ENCODE results near the gene ZNF787.

ZNF787 gene

GRCh38 chr19:56121180-56122167 is at the start of gene ZNF787:
TSS of gene ZNF787 (minus strand) at chr19:56121295. CDS start at chr19:56103217, 18,078 bp downstream.
- Histone ChIP-seq H3K27ac (ENCODE audit: low read length) (no peak within 1 kb of the TSS), H3K9me3 (ENCODE audit: control insufficient read depth, insufficient read depth, low read length) (no peaks in the 10 kb centered on the region), H3K27me3 (ENCODE audit: control insufficient read depth, insufficient read depth, low read length) (no peaks in the 10 kb centered on the region), H3K36me3 (ENCODE audit: control insufficient read depth, insufficient read depth, low read length) (no peaks in the 10 kb centered on the region), H3K4me1 (ENCODE audit: control insufficient read depth, insufficient read depth, low read length) (no peaks in the 10 kb centered on the region), H3K4me3 (ENCODE audit: low read length) (peak within 1 kb of the TSS; percentile 59)
- DNase-seq (ENCODE audit: low read depth, low spot score), result peak; percentile 94
- WGBS (ENCODE audit: insufficient coverage, insufficient read length), result no CpG with 5 or more reads among the region's 74 CpGs

- Histone ChIP-seq H3K27me3 (ENCODE audit: control insufficient read depth, insufficient read depth, low read length) (no peaks in the 10 kb centered on the region), H3K4me1 (ENCODE audit: control insufficient read depth, insufficient read depth, low read length) (no peaks in the 10 kb centered on the region), H3K9me3 (ENCODE audit: control insufficient read depth, insufficient read depth, low read length) (no peaks in the 10 kb centered on the region), H3K4me3 (ENCODE audit: low read length) (no peak overlapping the region), H3K27ac (ENCODE audit: low read length) (no peak overlapping the region), H3K36me3 (ENCODE audit: control insufficient read depth, insufficient read depth, low read length) (no peaks in the 10 kb centered on the region)
- no peak for DNase-seq (ENCODE audit: low read depth, low spot score)
- WGBS (ENCODE audit: insufficient coverage, insufficient read length), result no CpG with 5 or more reads among the region's 14 CpGs
These were observed 49.2 kb upstream of the ZNF787 start for GRCh38 chr19:56170261-56170660.

GRCh38 chr19:56167064-56167578 is 46.0 kb upstream of the ZNF787 start:
- Histone ChIP-seq H3K27ac (ENCODE audit: low read length) (no peak overlapping the region), H3K36me3 (ENCODE audit: control insufficient read depth, insufficient read depth, low read length) (no peaks in the 10 kb centered on the region), H3K4me1 (ENCODE audit: control insufficient read depth, insufficient read depth, low read length) (no peaks in the 10 kb centered on the region), H3K9me3 (ENCODE audit: control insufficient read depth, insufficient read depth, low read length) (no peaks in the 10 kb centered on the region), H3K27me3 (ENCODE audit: control insufficient read depth, insufficient read depth, low read length) (0 out of 2 replicates have a peak, but pooled peaks cover 2% of the 10 kb centered on the region), H3K4me3 (ENCODE audit: low read length) (no peak overlapping the region)
- no CpG with 5 or more reads among the region's 7 CpGs for WGBS (ENCODE audit: insufficient coverage, insufficient read length)
- peak; percentile 35 for DNase-seq (ENCODE audit: low read depth, low spot score)

GRCh38 chr19:56163097-56163496 is 42.0 kb upstream of the ZNF787 start:
- no peak overlapping the region for H3K4me3 ChIP-seq (ENCODE audit: low read length)
- H3K27ac ChIP-seq (ENCODE audit: low read length), result no peak overlapping the region
- WGBS (ENCODE audit: insufficient coverage, insufficient read length), result no CpG with 5 or more reads among the region's 13 CpGs
- DNase-seq (ENCODE audit: low read depth, low spot score), result no peak
- H3K36me3 ChIP-seq (ENCODE audit: control insufficient read depth, insufficient read depth, low read length), result peaks cover 15% of the 10 kb centered on the region; the same call in 1 of the 2 replicates
- H3K9me3 ChIP-seq (ENCODE audit: control insufficient read depth, insufficient read depth, low read length), result no peaks in the 10 kb centered on the region
- no peaks in the 10 kb centered on the region for H3K4me1 ChIP-seq (ENCODE audit: control insufficient read depth, insufficient read depth, low read length)
- 0 out of 2 replicates have a peak, but pooled peaks cover 2% of the 10 kb centered on the region for H3K27me3 ChIP-seq (ENCODE audit: control insufficient read depth, insufficient read depth, low read length)

GRCh38 chr19:56162258-56162657 is 41.2 kb upstream of the ZNF787 start:
- Histone ChIP-seq H3K4me1 (ENCODE audit: control insufficient read depth, insufficient read depth, low read length) (no peaks in the 10 kb centered on the region), H3K27me3 (ENCODE audit: control insufficient read depth, insufficient read depth, low read length) (0 out of 2 replicates have a peak, but pooled peaks cover 2% of the 10 kb centered on the region), H3K4me3 (ENCODE audit: low read length) (no peak overlapping the region), H3K9me3 (ENCODE audit: control insufficient read depth, insufficient read depth, low read length) (no peaks in the 10 kb centered on the region), H3K36me3 (ENCODE audit: control insufficient read depth, insufficient read depth, low read length) (peaks cover 15% of the 10 kb centered on the region; the same call in 1 of the 2 replicates), H3K27ac (ENCODE audit: low read length) (no peak overlapping the region)
- DNase-seq (ENCODE audit: low read depth, low spot score), result no peak
- WGBS (ENCODE audit: insufficient coverage, insufficient read length), result no CpG with 5 or more reads among the region's 9 CpGs

- Histone ChIP-seq H3K27ac (ENCODE audit: low read length) (no peak overlapping the region), H3K9me3 (ENCODE audit: control insufficient read depth, insufficient read depth, low read length) (no peaks in the 10 kb centered on the region), H3K27me3 (ENCODE audit: control insufficient read depth, insufficient read depth, low read length) (0 out of 2 replicates have a peak, but pooled peaks cover 2% of the 10 kb centered on the region), H3K4me3 (ENCODE audit: low read length) (no peak overlapping the region), H3K4me1 (ENCODE audit: control insufficient read depth, insufficient read depth, low read length) (no peaks in the 10 kb centered on the region), H3K36me3 (ENCODE audit: control insufficient read depth, insufficient read depth, low read length) (peaks cover 15% of the 10 kb centered on the region)
- no CpG with 5 or more reads among the region's 11 CpGs for WGBS (ENCODE audit: insufficient coverage, insufficient read length)
- no peak for DNase-seq (ENCODE audit: low read depth, low spot score)
These were observed 40.4 kb upstream of the ZNF787 start for GRCh38 chr19:56161534-56161933.

- no CpG with 5 or more reads among the region's 69 CpGs for WGBS (ENCODE audit: insufficient coverage, insufficient read length)
- 0 out of 2 replicates have a peak, but pooled peaks cover 2% of the 10 kb centered on the region for H3K27me3 ChIP-seq (ENCODE audit: control insufficient read depth, insufficient read depth, low read length)
- H3K4me3 ChIP-seq (ENCODE audit: low read length), result no peak overlapping the region
- H3K36me3 ChIP-seq (ENCODE audit: control insufficient read depth, insufficient read depth, low read length), result peaks cover 18% of the 10 kb centered on the region
- no peak for DNase-seq (ENCODE audit: low read depth, low spot score)
- H3K27ac ChIP-seq (ENCODE audit: low read length), result no peak overlapping the region
- H3K4me1 ChIP-seq (ENCODE audit: control insufficient read depth, insufficient read depth, low read length), result no peaks in the 10 kb centered on the region
- no peaks in the 10 kb centered on the region for H3K9me3 ChIP-seq (ENCODE audit: control insufficient read depth, insufficient read depth, low read length)
These were observed 38.7 kb upstream of the ZNF787 start for GRCh38 chr19:56159622-56160271.

- Histone ChIP-seq H3K9me3 (ENCODE audit: control insufficient read depth, insufficient read depth, low read length) (no peaks in the 10 kb centered on the region), H3K4me3 (ENCODE audit: low read length) (no peak overlapping the region), H3K36me3 (ENCODE audit: control insufficient read depth, insufficient read depth, low read length) (peaks cover 18% of the 10 kb centered on the region), H3K4me1 (ENCODE audit: control insufficient read depth, insufficient read depth, low read length) (no peaks in the 10 kb centered on the region), H3K27me3 (ENCODE audit: control insufficient read depth, insufficient read depth, low read length) (0 out of 2 replicates have a peak, but pooled peaks cover 2% of the 10 kb centered on the region), H3K27ac (ENCODE audit: low read length) (no peak overlapping the region)
- no peak for DNase-seq (ENCODE audit: low read depth, low spot score)
- WGBS (ENCODE audit: insufficient coverage, insufficient read length), result 100% methylated on average over 6 of the region's 9 CpGs
These were observed 38.0 kb upstream of the ZNF787 start for GRCh38 chr19:56159009-56159559.

GRCh38 chr19:56158170-56158757 is 37.2 kb upstream of the ZNF787 start:
- H3K4me1 ChIP-seq (ENCODE audit: control insufficient read depth, insufficient read depth, low read length), result 0 out of 2 replicates have a peak, but pooled peaks cover 2% of the 10 kb centered on the region
- no peak for DNase-seq (ENCODE audit: low read depth, low spot score)
- WGBS (ENCODE audit: insufficient coverage, insufficient read length), result no CpG with 5 or more reads among the region's 16 CpGs
- no peaks in the 10 kb centered on the region for H3K9me3 ChIP-seq (ENCODE audit: control insufficient read depth, insufficient read depth, low read length)
- H3K27me3 ChIP-seq (ENCODE audit: control insufficient read depth, insufficient read depth, low read length), result 0 out of 2 replicates have a peak, but pooled peaks cover 2% of the 10 kb centered on the region
- no peak overlapping the region for H3K4me3 ChIP-seq (ENCODE audit: low read length)
- H3K27ac ChIP-seq (ENCODE audit: low read length), result no peak overlapping the region
- H3K36me3 ChIP-seq (ENCODE audit: control insufficient read depth, insufficient read depth, low read length), result peaks cover 18% of the 10 kb centered on the region
